ENCODE data around the gene ARID1B. TPM values are rescaled to one million over a fixed set of nuclear protein-coding genes. Genes with fewer than 3 reads are reported as not detected.

Gene ARID1B
- total and polyA plus RNA-seq, 7 donors, result 8.4 to 115 (median 69.6) TPM

- no peak for DNase-seq
- intact Hi-C loops (cut with DNase I), result no loop called here
- Histone ChIP-seq H3K36me3 (peaks cover 0 to 49% (median 0%) of the 10 kb centered on the region in 4 donors), H3K27ac (no peak overlapping the region), H3K9me3 (no peaks in the 10 kb centered on the region), H3K4me1 (peaks cover 0 to 27% (median 21%) of the 10 kb centered on the region in 4 donors), H3K27me3 (no peaks in the 10 kb centered on the region), H3K4me3 (no peak overlapping the region)
- 89 to 94% methylated on average over 15 of the region's 15 CpGs for WGBS, 2 donors
- TF ChIP-seq POLR2AphosphoS5 (IDR thresholded peaks at IDR 0.05) (no peak), POLR2A (IDR thresholded peaks at IDR 0.05) (no peak), CTCF (IDR thresholded peaks at IDR 0.05) (no peak), EP300 (IDR thresholded peaks at IDR 0.05) (no peak)
Observed at GRCh38 chr6:157139054-157139708, 362.0 kb downstream of the ARID1B start.

GRCh38 chr6:157143171-157143889 is 366.2 kb downstream of the ARID1B start:
- intact Hi-C loops (cut with DNase I), result no loop called here
- H3K9me3 ChIP-seq, result no peaks in the 10 kb centered on the region
- DNase-seq, result no peak
- H3K27me3 ChIP-seq, result no peaks in the 10 kb centered on the region
- WGBS, 2 donors, result 77 to 85% methylated on average over 10 of the region's 10 CpGs
- peak in 2 of 4 donors; percentile 19 to 48 for TF ChIP-seq POLR2AphosphoS5 (IDR thresholded peaks at IDR 0.05)
- no peak for TF ChIP-seq CTCF (IDR thresholded peaks at IDR 0.05)
- H3K27ac ChIP-seq, result peak overlapping the region in 2 of 4 donors; percentile 49 to 66
- H3K4me1 ChIP-seq, result peaks cover 0 to 49% (median 42%) of the 10 kb centered on the region in 4 donors
- peaks cover 0 to 30% (median 0%) of the 10 kb centered on the region in 4 donors for H3K36me3 ChIP-seq
- no peak overlapping the region for H3K4me3 ChIP-seq

GRCh38 chr6:157143890-157144798 is 367.0 kb downstream of the ARID1B start:
- intact Hi-C loops (cut with DNase I), result loop anchor here (2.0 kb wide), 1 partner anchor 43 kb away; no protein-coding TSS in a partner anchor
- Histone ChIP-seq H3K4me3 (no peak overlapping the region), H3K36me3 (peaks cover 0 to 34% (median 0%) of the 10 kb centered on the region in 4 donors), H3K27me3 (no peaks in the 10 kb centered on the region), H3K4me1 (peaks cover 0 to 57% (median 51%) of the 10 kb centered on the region in 4 donors), H3K27ac (peak overlapping the region in 3 of 4 donors; percentile 18 to 70 (median 66)), H3K9me3 (no peaks in the 10 kb centered on the region)
- TF ChIP-seq POLR2A (IDR thresholded peaks at IDR 0.05) (no peak), CTCF (IDR thresholded peaks at IDR 0.05) (no peak), EP300 (IDR thresholded peaks at IDR 0.05) (no peak)
- no peak for DNase-seq
- WGBS, 2 donors, result 83% methylated on average over 17 of the region's 17 CpGs

- no peaks in the 10 kb centered on the region for H3K9me3 ChIP-seq
- H3K36me3 ChIP-seq, result peaks cover 0 to 30% (median 0%) of the 10 kb centered on the region in 4 donors
- H3K4me1 ChIP-seq, result peaks cover 0 to 66% (median 53%) of the 10 kb centered on the region in 4 donors
- peak; percentile 79 for DNase-seq
- WGBS, 2 donors, result 49 to 78% methylated on average over 19 of the region's 19 CpGs
- H3K27ac ChIP-seq, result peak overlapping the region; percentile 16 to 70 (median 56)
- intact Hi-C loops (cut with DNase I), result loop anchor here (2.0 kb wide), 1 partner anchor 42 kb away; no protein-coding TSS in a partner anchor
- peak overlapping the region in 2 of 4 donors; percentile 2 to 10 for H3K4me3 ChIP-seq
- H3K27me3 ChIP-seq, result no peaks in the 10 kb centered on the region
- TF ChIP-seq CTCF (IDR thresholded peaks at IDR 0.05) (no peak), POLR2A (IDR thresholded peaks at IDR 0.05) (no peak), POLR2AphosphoS5 (IDR thresholded peaks at IDR 0.05) (no peak), EP300 (IDR thresholded peaks at IDR 0.05) (no peak)
Observed at GRCh38 chr6:157144859-157145568, 367.8 kb downstream of the ARID1B start.
